VCaP (cell line): ENCODE data around the gene XPO1.

Experiments used
- H3K27ac ChIP-seq: fragments of 450-650 bp; 2 replicates; pipeline ENCODE4 v1.5.1; 2017
- CTCF ChIP-seq: fragments of 450-650 bp; conservative IDR thresholded peaks from 2 replicates; pipeline ENCODE4 v1.5.1; 2017; ENCODE audit warnings: mild to moderate bottlenecking, moderate library complexity

XPO1 gene

GRCh38 chr2:61529944-61530735, 8.0 kb downstream of the XPO1 start:
- peak overlapping the region; percentile 23; the same call in 1 of the 2 replicates for H3K27ac ChIP-seq
- TF ChIP-seq CTCF, result no peak

- no peak for TF ChIP-seq CTCF
- no peak overlapping the region for H3K27ac ChIP-seq
Observed at GRCh38 chr2:61520261-61520660, 17.9 kb downstream of the XPO1 start.

- TF ChIP-seq CTCF, result no peak
- no peak overlapping the region for H3K27ac ChIP-seq
Observed at GRCh38 chr2:61512768-61513398, 25.3 kb downstream of the XPO1 start.

- no peak for TF ChIP-seq CTCF
Observed at GRCh38 chr2:61510674-61511671, 27.2 kb downstream of the XPO1 start.

GRCh38 chr2:61504949-61505348, 33.2 kb downstream of the XPO1 start:
- no peak overlapping the region for H3K27ac ChIP-seq
- TF ChIP-seq CTCF, result no peak

More at GRCh38 chr2:61510674-61511671, 27.2 kb downstream of the XPO1 start:
- H3K27ac ChIP-seq, result no peak overlapping the region

- no peak overlapping the region for H3K27ac ChIP-seq
- no peak for TF ChIP-seq CTCF
Observed at GRCh38 chr2:61499060-61499459, 39.1 kb downstream of the XPO1 start.

GRCh38 chr2:61493523-61493942, 44.6 kb downstream of the XPO1 start:
- no peak overlapping the region for H3K27ac ChIP-seq
- TF ChIP-seq CTCF, result no peak
